Astrocyte of the cerebellum (primary cell): Measurements from ENCODE around the gene BEAN1.
"Not testable (repeated sequence)": the region's sequence is repeated elsewhere in the genome, so short reads cannot be mapped to it uniquely, and the experiment has no call there.

Experiments used
- DNase-seq: peaks from one replicate; pipeline ENCODE4 v3.0.0-alpha.2; 2011; ENCODE audit warnings: low read depth
- H3K4me3 ChIP-seq: 2 replicates; pipeline ENCODE4 v1.5.1; 2011; ENCODE audit warnings: mild to moderate bottlenecking, low read depth, low read length, moderate library complexity
- in situ Hi-C: cut with HindIII; loops from 2 replicates; pipeline ENCODE4 v1.10.0; 2017; ENCODE audit warnings: low sequenced_read_pairs
- TF ChIP-seq, protein P1 (sequence below): IDR thresholded peaks from 2 replicates; pipeline ENCODE4 v1.5.1; 2012; ENCODE audit warnings: low read length, low read depth, moderate library complexity, mild to moderate bottlenecking; ENCODE audit errors: missing control alignments

The BEAN1 gene

DNA sequence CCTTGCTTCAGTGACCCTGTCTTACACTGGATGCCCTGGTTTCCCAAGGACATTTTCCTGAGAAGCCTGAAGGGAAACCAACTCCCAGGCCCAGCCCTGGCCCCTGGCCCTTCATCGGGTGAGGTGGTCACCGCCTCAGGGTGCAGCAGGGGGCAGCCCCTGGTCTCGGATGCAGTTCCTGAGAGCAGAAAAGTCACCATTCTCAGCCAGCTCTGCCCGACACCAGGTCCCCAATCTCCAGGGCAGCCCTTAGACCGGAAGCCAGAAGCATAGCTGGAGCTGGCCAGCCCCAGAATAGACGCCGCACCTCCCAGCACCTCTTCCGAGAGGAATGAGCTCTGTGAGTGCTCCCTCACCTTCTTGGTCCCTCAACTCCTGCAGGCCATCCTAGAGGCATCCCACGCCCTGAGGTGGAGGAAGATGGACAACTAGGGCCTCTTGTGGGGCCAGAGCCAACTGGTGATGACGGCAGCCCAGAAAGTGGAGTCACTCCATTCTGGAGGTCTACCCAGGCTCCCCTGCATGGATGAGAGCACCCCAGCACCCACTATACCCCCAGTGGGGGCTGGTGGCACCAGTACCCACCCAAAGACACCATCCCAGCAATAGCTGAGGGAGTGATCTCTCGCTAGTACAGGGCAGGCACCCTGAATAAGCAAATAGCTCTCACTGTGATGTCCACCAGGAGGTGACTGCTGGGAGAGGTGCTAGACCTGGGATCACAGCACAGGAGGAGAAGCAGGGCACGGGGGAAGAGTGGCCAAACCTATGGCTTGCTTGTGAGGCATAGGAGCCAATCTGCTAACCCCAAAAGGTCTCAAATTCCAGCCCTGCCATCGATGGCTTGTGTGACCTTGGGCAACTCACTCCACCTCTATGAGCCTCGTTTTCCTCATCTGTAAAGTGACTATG lies 66.7 kb downstream of the BEAN1 start:
- H3K4me3 ChIP-seq: no peak overlapping the region
- in situ Hi-C loops: no loop called here
- TF ChIP-seq, protein P1, sequence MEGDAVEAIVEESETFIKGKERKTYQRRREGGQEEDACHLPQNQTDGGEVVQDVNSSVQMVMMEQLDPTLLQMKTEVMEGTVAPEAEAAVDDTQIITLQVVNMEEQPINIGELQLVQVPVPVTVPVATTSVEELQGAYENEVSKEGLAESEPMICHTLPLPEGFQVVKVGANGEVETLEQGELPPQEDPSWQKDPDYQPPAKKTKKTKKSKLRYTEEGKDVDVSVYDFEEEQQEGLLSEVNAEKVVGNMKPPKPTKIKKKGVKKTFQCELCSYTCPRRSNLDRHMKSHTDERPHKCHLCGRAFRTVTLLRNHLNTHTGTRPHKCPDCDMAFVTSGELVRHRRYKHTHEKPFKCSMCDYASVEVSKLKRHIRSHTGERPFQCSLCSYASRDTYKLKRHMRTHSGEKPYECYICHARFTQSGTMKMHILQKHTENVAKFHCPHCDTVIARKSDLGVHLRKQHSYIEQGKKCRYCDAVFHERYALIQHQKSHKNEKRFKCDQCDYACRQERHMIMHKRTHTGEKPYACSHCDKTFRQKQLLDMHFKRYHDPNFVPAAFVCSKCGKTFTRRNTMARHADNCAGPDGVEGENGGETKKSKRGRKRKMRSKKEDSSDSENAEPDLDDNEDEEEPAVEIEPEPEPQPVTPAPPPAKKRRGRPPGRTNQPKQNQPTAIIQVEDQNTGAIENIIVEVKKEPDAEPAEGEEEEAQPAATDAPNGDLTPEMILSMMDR: no peak
- DNase-seq: no peak

DNA sequence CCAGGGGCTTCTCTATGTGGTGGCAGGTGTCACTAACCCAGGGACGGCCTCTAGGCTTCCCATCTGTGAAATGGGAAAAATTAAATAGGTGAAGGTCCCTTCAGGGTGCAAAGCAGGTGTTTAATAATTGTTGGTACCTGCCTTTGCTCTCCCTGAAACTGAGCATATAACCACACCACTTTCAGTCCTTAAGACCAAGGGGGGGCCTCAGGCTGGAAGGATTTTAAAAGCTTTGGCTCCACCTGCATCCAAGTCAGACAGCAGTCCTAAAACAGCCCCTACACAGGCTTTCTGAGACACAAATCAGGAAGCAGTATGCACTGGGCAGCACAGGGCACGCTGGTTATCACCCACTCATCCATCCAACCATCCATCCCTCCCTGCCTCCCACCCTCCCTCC lies 67.8 kb downstream of the BEAN1 start:
- DNase-seq: no peak
- in situ Hi-C loops: no loop called here
- H3K4me3 ChIP-seq: no peak overlapping the region
- TF ChIP-seq, protein P1: no peak

DNA sequence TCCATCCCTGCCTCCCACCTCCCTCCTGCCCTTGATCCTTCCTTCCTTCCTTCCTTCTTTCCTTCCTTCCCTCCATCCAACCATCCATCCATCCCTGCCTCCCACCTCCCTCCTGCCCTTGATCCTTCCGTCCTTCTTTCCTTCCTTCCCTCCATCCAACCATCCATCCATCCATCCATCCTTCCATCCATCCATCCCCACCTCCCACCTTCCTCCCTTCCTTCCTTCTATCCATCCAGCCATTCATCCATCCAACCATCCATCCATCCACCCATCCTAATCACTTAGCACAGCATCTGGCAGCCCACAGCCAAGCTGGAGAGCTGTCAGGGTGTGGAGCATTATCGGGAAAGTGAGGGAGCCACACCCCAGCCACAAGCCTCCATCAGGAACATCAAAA lies 68.3 kb downstream of the BEAN1 start:
- no peak for DNase-seq
- in situ Hi-C loops: no loop called here
- TF ChIP-seq, protein P1: no peak
- H3K4me3 ChIP-seq: no peak overlapping the region

DNA sequence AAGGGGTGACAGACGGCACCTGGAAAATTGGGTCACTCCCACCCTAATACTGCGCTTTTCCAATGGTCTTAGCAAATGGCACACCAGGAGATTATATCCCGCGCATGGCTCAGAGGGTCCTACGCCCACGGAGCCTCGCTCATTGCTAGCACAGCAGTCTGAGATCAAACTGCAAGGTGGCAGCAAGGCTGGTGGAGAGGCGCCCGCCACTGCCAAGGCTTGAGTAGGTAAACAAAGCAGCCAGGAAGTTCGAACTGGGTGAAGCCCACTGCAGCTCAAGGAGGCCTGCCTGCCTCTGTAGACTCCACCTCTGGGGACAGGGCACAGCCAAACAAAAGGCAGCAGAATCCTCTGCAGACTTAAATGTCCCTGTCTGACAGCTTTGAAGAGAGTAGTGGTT lies 69.1 kb downstream of the BEAN1 start:
- in situ Hi-C loops, DNase-seq, H3K4me3 ChIP-seq: not testable (repeated sequence)

DNA sequence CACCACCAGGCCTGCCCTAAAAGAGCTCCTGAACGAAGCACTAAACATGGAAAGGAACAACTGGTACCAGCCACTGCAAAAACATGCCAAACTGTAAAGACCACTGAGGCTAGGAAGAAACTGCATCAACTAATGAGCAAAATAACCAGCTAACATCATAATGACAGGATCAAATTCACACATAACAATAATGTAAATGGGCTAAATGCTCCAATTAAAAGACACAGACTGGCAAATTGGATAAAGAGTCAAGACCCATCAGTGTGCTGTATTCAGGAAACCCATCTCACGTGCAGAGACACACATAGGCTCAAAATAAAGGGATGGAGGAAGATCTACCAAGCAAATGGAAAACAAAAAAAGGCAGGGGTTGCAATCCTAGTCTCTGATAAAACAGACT lies 70.8 kb downstream of the BEAN1 start:
- H3K4me3 ChIP-seq, in situ Hi-C loops, DNase-seq: not testable (repeated sequence)

DNA sequence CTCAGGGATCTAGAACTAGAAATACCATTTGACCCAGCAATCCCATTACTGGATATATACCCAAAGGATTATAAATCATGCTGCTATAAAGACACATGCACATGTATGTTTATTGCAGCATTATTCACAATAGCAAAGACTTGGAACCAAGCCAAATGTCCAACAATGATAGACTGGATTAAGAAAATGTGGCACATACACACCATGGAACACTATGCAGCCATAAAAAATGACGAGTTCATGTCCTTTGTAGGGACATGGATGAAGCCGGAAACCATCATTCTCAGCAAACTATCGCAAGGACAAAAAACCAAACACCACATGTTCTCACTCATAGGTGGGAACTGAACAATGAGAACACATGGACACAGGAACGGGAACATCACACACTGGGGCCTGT lies 74.5 kb downstream of the BEAN1 start:
- in situ Hi-C loops, DNase-seq, H3K4me3 ChIP-seq: not testable (repeated sequence)

DNA sequence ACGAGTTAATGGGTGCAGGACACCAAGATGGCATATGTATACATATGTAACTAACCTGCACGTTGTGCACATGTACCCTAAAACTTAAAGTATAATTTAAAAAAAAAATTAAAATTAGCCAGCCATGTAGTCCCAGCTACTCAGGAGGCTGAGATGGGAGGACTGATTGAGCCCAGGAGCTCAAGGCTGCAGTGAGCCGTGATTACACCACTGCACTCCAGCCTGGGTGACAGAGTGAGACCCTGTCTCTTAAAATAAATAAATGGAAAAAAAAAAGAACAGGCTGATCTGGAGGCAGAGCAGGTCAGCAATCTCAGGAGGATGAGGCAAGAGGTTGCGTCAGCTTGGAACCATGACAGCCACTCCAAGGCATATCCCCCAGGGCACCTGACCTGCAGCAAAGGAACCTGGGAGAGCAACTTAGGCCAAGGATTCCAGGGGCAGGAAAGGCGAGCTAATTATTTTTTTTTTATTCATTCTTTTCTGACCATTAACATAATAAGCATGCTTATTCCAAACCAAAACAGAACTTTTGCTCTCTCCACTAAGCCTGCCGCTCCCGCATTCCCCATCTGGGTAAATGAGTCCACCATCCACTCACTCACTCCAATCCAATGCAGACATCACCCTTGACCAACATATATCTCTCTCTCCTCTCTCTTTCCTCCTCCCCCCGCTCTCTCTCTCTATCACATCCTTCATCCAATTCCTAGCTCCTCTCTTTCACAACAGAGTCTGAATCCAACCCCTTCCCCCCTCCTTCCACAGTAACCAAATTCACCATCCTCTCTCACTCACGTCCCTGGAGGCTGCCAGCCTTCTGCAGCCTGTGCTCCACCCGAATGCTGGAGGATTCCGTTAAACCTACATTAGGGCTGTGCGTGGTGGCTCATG lies 75.2 kb downstream of the BEAN1 start:
- TF ChIP-seq, protein P1: no peak
- in situ Hi-C loops: no loop called here
- no peak for DNase-seq
- no peak overlapping the region for H3K4me3 ChIP-seq

DNA sequence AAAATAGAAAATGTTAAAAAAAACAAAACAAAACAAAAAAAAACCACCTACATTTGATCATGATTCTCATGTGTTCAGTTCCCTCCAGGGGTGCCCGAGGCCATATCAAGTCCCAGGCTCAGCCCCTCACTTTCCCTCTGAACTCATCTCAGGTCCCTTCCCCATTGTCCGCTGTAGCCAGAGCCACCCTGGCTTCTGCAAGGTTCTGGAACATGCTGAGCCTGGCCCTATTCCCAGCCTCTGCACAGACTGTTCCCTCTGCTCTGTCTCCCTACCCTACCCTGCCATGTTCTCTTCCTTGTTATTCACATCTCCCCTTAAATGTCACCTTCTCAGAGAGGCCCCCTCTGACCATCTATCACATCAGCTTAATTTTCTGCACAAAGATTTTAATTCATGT lies 75.9 kb downstream of the BEAN1 start:
- TF ChIP-seq, protein P1: no peak
- DNase-seq: no peak
- H3K4me3 ChIP-seq: no peak overlapping the region
- in situ Hi-C loops: no loop called here
